Epithelial cell of esophagus (primary cell): ENCODE results near the gene CYFIP2.

Experiments used
- DNase-seq: peaks from one replicate; pipeline ENCODE4 v3.0.0; 2010; ENCODE audit warnings: low read depth
- H3K4me3 ChIP-seq: 2 replicates; pipeline ENCODE4 v1.5.1; 2011; ENCODE audit warnings: mild to moderate bottlenecking, low read length, control low read depth
- CTCF ChIP-seq: IDR thresholded peaks from 2 replicates; pipeline ENCODE4 v1.5.1; 2011; ENCODE audit warnings: low read depth, mild to moderate bottlenecking, low read length, control low read depth, inconsistent platforms; ENCODE audit not compliant: insufficient read depth; ENCODE audit errors: missing control alignments

Gene CYFIP2

GRCh38 chr5:157345485-157345884 lies 79.6 kb downstream of the CYFIP2 start:
- TF ChIP-seq CTCF = no peak
- no peak overlapping the region for H3K4me3 ChIP-seq
- DNase-seq = no peak

GRCh38 chr5:157347301-157348048 lies 81.6 kb downstream of the CYFIP2 start:
- DNase-seq = no peak
- no peak overlapping the region for H3K4me3 ChIP-seq
- TF ChIP-seq CTCF = no peak

GRCh38 chr5:157348049-157348400 lies 82.1 kb downstream of the CYFIP2 start:
- no peak for TF ChIP-seq CTCF
- DNase-seq = peak; percentile 38
- H3K4me3 ChIP-seq = no peak overlapping the region

GRCh38 chr5:157350939-157351801 lies 85.2 kb downstream of the CYFIP2 start:
- DNase-seq = no peak
- TF ChIP-seq CTCF = no peak
- H3K4me3 ChIP-seq = no peak overlapping the region

GRCh38 chr5:157351802-157352092 lies 85.8 kb downstream of the CYFIP2 start:
- H3K4me3 ChIP-seq = no peak overlapping the region
- TF ChIP-seq CTCF = no peak
- DNase-seq = no peak

- TF ChIP-seq CTCF = no peak
- no peak for DNase-seq
- no peak overlapping the region for H3K4me3 ChIP-seq
Observed at GRCh38 chr5:157352756-157353340, 86.9 kb downstream of the CYFIP2 start.
